HepG2 (cell line): ENCODE data around the gene ERF. TPM values are rescaled to one million over a fixed set of nuclear protein-coding genes. Genes with fewer than 3 reads are reported as not detected.

Source experiments
- CBFB ChIP-seq: sonication (generic); formaldehyde crosslinking; IDR thresholded peaks from 2 replicates; pipeline ENCODE4 v1.4.0; 2020; ENCODE audit warnings: missing genetic modification reagents
- CREB1 ChIP-seq, 2 experiments: fragments of 450-650 bp in 1 of 2; IDR thresholded peaks; 2 replicates each; pipeline ENCODE4 v1.6.1; 2016 to 2017; ENCODE audit warnings: control low read depth in 1 of 2, mild to moderate bottlenecking in 1 of 2, missing compliant biosample characterization in 1 of 2, missing genetic modification characterization in 1 of 2
- DNMT1 ChIP-seq: sonication (generic); formaldehyde crosslinking; IDR thresholded peaks from 2 replicates; pipeline ENCODE4 v1.5.1; 2020; ENCODE audit warnings: mild to moderate bottlenecking, missing genetic modification reagents
- FOXP4 ChIP-seq: sonication (generic); formaldehyde crosslinking; IDR thresholded peaks from 2 replicates; pipeline ENCODE4 v1.4.0; 2020; ENCODE audit warnings: missing genetic modification reagents
- GTF3A ChIP-seq: sonication (generic); formaldehyde crosslinking; conservative IDR thresholded peaks from 2 replicates; pipeline ENCODE4 v1.4.0; 2020; ENCODE audit warnings: mild to moderate bottlenecking, missing genetic modification reagents
- HDAC1 ChIP-seq: sonication (generic); formaldehyde crosslinking; IDR thresholded peaks from 2 replicates; pipeline ENCODE4 v1.5.1; 2020; ENCODE audit warnings: mild to moderate bottlenecking, missing genetic modification reagents
- NFE2L2 ChIP-seq: fragments of 150-350 bp; IDR thresholded peaks from 2 replicates; pipeline ENCODE4 v1.6.1; 2014; ENCODE audit warnings: low read length
- SMYD3 ChIP-seq: sonication (generic); formaldehyde crosslinking; IDR thresholded peaks from 2 replicates; pipeline ENCODE4 v1.8.1; 2023; ENCODE audit warnings: mild to moderate bottlenecking, missing genetic modification reagents
- SRSF4 ChIP-seq: fragments of 200-400 bp; formaldehyde crosslinking; IDR thresholded peaks from one replicate; pipeline ENCODE4 v1.6.1; 2018; ENCODE audit warnings: mild to moderate bottlenecking, low read depth, low read length, moderate library complexity; ENCODE audit not compliant: poor library complexity, severe bottlenecking
- ZBTB3 ChIP-seq: sonication (generic); formaldehyde crosslinking; IDR thresholded peaks from 2 replicates; pipeline ENCODE4 v1.4.0; 2020; ENCODE audit warnings: low read depth, mild to moderate bottlenecking, moderate library complexity, missing genetic modification reagents, borderline replicate concordance
- ZFP36L1 ChIP-seq: sonication (generic); formaldehyde crosslinking; IDR thresholded peaks from 2 replicates; pipeline ENCODE4 v1.8.0; 2022; ENCODE audit warnings: mild to moderate bottlenecking, missing genetic modification reagents, moderate library complexity
- ZNF10 ChIP-seq: sonication (generic); formaldehyde crosslinking; IDR thresholded peaks from 2 replicates; pipeline ENCODE4 v1.4.0; 2020; ENCODE audit warnings: mild to moderate bottlenecking, low read depth, missing genetic modification reagents, borderline replicate concordance
- ZNF335 ChIP-seq: sonication (generic); formaldehyde crosslinking; IDR thresholded peaks from 2 replicates; pipeline ENCODE4 v1.4.0; 2020; ENCODE audit warnings: missing genetic modification reagents
- ZNF354B ChIP-seq: sonication (generic); formaldehyde crosslinking; IDR thresholded peaks from 2 replicates; pipeline ENCODE4 v1.8.0; 2022; ENCODE audit warnings: mild to moderate bottlenecking, missing genetic modification reagents
- ZNF510 ChIP-seq: sonication (generic); formaldehyde crosslinking; IDR thresholded peaks from 2 replicates; pipeline ENCODE4 v1.4.0; 2020; ENCODE audit warnings: low read depth, mild to moderate bottlenecking, missing genetic modification reagents
- ZNF547 ChIP-seq: sonication (generic); formaldehyde crosslinking; IDR thresholded peaks from 2 replicates; pipeline ENCODE4 v1.5.1; 2020; ENCODE audit warnings: mild to moderate bottlenecking, missing genetic modification reagents
- polyA plus RNA-seq, 8 experiments: library from polyadenylated mRNA; depleted of rRNA in 3 of 8; stranded (reverse) in 7 of 8; unstranded in 1 of 8; fragments of >200 nt; fragmentation: Illumina TruSeq in 4 of 8; extraction: Trizol in 4 of 8; gene quantifications; 2 replicates each; pipeline versions ENCODE4 v1.2.1 to v1.2.3, GENCODE V29; 2011 to 2016; ENCODE audit warnings: low read depth in 4 of 8, missing spikeins in 1 of 8, mixed read lengths in 1 of 8; ENCODE audit not compliant: insufficient read depth in 1 of 8
- total RNA-seq, 5 experiments: library from RNA; depleted of rRNA; stranded (reverse); fragments of >200 nt; fragmentation: Illumina TruSeq; extraction: Trizol; gene quantifications; 2 replicates each; pipeline ENCODE4 v1.2.3, GENCODE V29; 2016; ENCODE audit warnings: low read depth in 1 of 5
- TF ChIP-seq, protein P1 (sequence below): sonication (generic); formaldehyde crosslinking; conservative IDR thresholded peaks from 2 replicates; pipeline ENCODE4 v1.4.0; 2020; ENCODE audit warnings: missing genetic modification reagents
- TF ChIP-seq, protein P2 (sequence below): sonication (generic); formaldehyde crosslinking; IDR thresholded peaks from 2 replicates; pipeline ENCODE4 v1.4.0; 2020; ENCODE audit warnings: mild to moderate bottlenecking, missing genetic modification reagents
- TF ChIP-seq, protein P3 (sequence below): sonication (generic); formaldehyde crosslinking; IDR thresholded peaks from 2 replicates; pipeline ENCODE4 v1.5.0; 2020; ENCODE audit warnings: missing genetic modification reagents
- TF ChIP-seq, protein P4 (sequence below): fragments of 450-650 bp; IDR thresholded peaks from 2 replicates; pipeline ENCODE4 v1.6.1; 2017; ENCODE audit warnings: mild to moderate bottlenecking
- TF ChIP-seq, protein P5 (sequence below): IDR thresholded peaks from 2 replicates; pipeline ENCODE4 v1.6.1; 2016
- TF ChIP-seq, protein P6 (sequence below): sonication (generic); formaldehyde crosslinking; IDR thresholded peaks from 2 replicates; pipeline ENCODE4 v1.4.0; 2020; ENCODE audit warnings: missing genetic modification reagents

The ERF gene
- total and polyA plus RNA-seq, 2 of the 13 experiments (the other 11 are each of a cell fraction or from before 2014, with no cell fraction given), result 67.1 to 69.9 TPM

GRCh38 chr19:42271045-42271419 lies 16.1 kb upstream of the ERF start (continued):
- TF ChIP-seq, protein P1, sequence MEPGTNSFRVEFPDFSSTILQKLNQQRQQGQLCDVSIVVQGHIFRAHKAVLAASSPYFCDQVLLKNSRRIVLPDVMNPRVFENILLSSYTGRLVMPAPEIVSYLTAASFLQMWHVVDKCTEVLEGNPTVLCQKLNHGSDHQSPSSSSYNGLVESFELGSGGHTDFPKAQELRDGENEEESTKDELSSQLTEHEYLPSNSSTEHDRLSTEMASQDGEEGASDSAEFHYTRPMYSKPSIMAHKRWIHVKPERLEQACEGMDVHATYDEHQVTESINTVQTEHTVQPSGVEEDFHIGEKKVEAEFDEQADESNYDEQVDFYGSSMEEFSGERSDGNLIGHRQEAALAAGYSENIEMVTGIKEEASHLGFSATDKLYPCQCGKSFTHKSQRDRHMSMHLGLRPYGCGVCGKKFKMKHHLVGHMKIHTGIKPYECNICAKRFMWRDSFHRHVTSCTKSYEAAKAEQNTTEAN (CRISPR knock-in tag), result 0 out of 2 replicates have a peak, but pooled peaks have one; percentile 39
- no peak for TF ChIP-seq ZNF547 (CRISPR knock-in tag)
- 0 out of 2 replicates have a peak, but pooled peaks have one; percentile 30 for TF ChIP-seq HDAC1 (CRISPR knock-in tag)
- no peak for TF ChIP-seq ZNF354B (CRISPR knock-in tag)
- TF ChIP-seq FOXP4 (CRISPR knock-in tag), result no peak
- TF ChIP-seq SRSF4, result no peak
- no peak for TF ChIP-seq ZFP36L1 (CRISPR knock-in tag)
- TF ChIP-seq ZNF335, result no peak
- TF ChIP-seq CBFB (CRISPR knock-in tag), result no peak
- TF ChIP-seq NFE2L2, result no peak
- no peak for TF ChIP-seq DNMT1 (CRISPR knock-in tag)
- TF ChIP-seq, protein P2, sequence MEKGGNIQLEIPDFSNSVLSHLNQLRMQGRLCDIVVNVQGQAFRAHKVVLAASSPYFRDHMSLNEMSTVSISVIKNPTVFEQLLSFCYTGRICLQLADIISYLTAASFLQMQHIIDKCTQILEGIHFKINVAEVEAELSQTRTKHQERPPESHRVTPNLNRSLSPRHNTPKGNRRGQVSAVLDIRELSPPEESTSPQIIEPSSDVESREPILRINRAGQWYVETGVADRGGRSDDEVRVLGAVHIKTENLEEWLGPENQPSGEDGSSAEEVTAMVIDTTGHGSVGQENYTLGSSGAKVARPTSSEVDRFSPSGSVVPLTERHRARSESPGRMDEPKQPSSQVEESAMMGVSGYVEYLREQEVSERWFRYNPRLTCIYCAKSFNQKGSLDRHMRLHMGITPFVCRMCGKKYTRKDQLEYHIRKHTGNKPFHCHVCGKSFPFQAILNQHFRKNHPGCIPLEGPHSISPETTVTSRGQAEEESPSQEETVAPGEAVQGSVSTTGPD, result no peak
- TF ChIP-seq ZNF510, result no peak
- TF ChIP-seq, protein P3, sequence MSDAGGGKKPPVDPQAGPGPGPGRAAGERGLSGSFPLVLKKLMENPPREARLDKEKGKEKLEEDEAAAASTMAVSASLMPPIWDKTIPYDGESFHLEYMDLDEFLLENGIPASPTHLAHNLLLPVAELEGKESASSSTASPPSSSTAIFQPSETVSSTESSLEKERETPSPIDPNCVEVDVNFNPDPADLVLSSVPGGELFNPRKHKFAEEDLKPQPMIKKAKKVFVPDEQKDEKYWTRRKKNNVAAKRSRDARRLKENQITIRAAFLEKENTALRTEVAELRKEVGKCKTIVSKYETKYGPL, result no peak
- TF ChIP-seq ZNF10 (CRISPR knock-in tag), result no peak
- TF ChIP-seq SMYD3 (CRISPR knock-in tag), result no peak
- TF ChIP-seq, protein P4, sequence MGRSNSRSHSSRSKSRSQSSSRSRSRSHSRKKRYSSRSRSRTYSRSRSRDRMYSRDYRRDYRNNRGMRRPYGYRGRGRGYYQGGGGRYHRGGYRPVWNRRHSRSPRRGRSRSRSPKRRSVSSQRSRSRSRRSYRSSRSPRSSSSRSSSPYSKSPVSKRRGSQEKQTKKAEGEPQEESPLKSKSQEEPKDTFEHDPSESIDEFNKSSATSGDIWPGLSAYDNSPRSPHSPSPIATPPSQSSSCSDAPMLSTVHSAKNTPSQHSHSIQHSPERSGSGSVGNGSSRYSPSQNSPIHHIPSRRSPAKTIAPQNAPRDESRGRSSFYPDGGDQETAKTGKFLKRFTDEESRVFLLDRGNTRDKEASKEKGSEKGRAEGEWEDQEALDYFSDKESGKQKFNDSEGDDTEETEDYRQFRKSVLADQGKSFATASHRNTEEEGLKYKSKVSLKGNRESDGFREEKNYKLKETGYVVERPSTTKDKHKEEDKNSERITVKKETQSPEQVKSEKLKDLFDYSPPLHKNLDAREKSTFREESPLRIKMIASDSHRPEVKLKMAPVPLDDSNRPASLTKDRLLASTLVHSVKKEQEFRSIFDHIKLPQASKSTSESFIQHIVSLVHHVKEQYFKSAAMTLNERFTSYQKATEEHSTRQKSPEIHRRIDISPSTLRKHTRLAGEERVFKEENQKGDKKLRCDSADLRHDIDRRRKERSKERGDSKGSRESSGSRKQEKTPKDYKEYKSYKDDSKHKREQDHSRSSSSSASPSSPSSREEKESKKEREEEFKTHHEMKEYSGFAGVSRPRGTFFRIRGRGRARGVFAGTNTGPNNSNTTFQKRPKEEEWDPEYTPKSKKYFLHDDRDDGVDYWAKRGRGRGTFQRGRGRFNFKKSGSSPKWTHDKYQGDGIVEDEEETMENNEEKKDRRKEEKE, result no peak
- TF ChIP-seq GTF3A (CRISPR knock-in tag), result no peak
- no peak for TF ChIP-seq CREB1 (IDR thresholded peaks at IDR 0.05)
- TF ChIP-seq CREB1 (CRISPR knock-in tag; IDR thresholded peaks at IDR 0.05), result no peak
- TF ChIP-seq, protein P5, sequence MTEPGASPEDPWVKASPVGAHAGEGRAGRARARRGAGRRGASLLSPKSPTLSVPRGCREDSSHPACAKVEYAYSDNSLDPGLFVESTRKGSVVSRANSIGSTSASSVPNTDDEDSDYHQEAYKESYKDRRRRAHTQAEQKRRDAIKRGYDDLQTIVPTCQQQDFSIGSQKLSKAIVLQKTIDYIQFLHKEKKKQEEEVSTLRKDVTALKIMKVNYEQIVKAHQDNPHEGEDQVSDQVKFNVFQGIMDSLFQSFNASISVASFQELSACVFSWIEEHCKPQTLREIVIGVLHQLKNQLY (CRISPR knock-in tag), result peak; percentile 73; the same call in 1 of the 2 replicates
- no peak for TF ChIP-seq ZBTB3 (CRISPR knock-in tag)
- TF ChIP-seq, protein P6, sequence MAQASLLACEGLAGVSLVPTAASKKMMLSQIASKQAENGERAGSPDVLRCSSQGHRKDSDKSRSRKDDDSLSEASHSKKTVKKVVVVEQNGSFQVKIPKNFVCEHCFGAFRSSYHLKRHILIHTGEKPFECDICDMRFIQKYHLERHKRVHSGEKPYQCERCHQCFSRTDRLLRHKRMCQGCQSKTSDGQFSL, result no peak
